Parathyroid adenoma (tissue), 2 donors: ENCODE measurements around the gene ELK3.

Experiments
- H2AFZ ChIP-seq: fragments of 300-600 bp; sonication (generic); one replicate; pipeline ENCODE4 v1.7.0; 2017; ENCODE audit warnings: antibody characterized with exemption, mild to moderate bottlenecking
- H3K27ac ChIP-seq: fragments of 300-600 bp; sonication (generic); one replicate; pipeline ENCODE4 v1.7.0; 2017
- H3K27me3 ChIP-seq: fragments of 300-600 bp; sonication (generic); one replicate; pipeline ENCODE4 v1.7.0; 2017; ENCODE audit warnings: low read length; ENCODE audit not compliant: control insufficient read depth, insufficient read depth
- H3K36me3 ChIP-seq: fragments of 300-600 bp; sonication (generic); one replicate; pipeline ENCODE4 v1.7.0; 2017; ENCODE audit warnings: low read length; ENCODE audit not compliant: control insufficient read depth, insufficient read depth
- H3K4me1 ChIP-seq: fragments of 300-600 bp; sonication (generic); one replicate; pipeline ENCODE4 v1.7.0; 2017; ENCODE audit warnings: control low read depth
- H3K4me2 ChIP-seq: fragments of 300-600 bp; sonication (generic); one replicate; pipeline ENCODE4 v1.7.0; 2017; ENCODE audit warnings: low read length
- H3K4me3 ChIP-seq: fragments of 300-600 bp; sonication (generic); one replicate; pipeline ENCODE4 v1.7.0; 2017; ENCODE audit warnings: low read depth, low read length
- H3K79me2 ChIP-seq: fragments of 300-600 bp; sonication (generic); one replicate; pipeline ENCODE4 v1.7.0; 2017; ENCODE audit warnings: control low read depth
- H3K9ac ChIP-seq: fragments of 300-600 bp; sonication (generic); one replicate; pipeline ENCODE4 v1.7.0; 2017; ENCODE audit warnings: mild to moderate bottlenecking
- H3K9me3 ChIP-seq: fragments of 300-600 bp; sonication (generic); one replicate; pipeline ENCODE4 v1.7.0; 2017; ENCODE audit warnings: low read length; ENCODE audit not compliant: control insufficient read depth
- CTCF ChIP-seq: fragments of 300-600 bp; sonication (generic); IDR thresholded peaks from one replicate; pipeline ENCODE4 v1.7.0; 2017; ENCODE audit warnings: antibody characterized with exemption, mild to moderate bottlenecking
- donor health status: primary hyperparathyroidism.

The ELK3 gene

DNA sequence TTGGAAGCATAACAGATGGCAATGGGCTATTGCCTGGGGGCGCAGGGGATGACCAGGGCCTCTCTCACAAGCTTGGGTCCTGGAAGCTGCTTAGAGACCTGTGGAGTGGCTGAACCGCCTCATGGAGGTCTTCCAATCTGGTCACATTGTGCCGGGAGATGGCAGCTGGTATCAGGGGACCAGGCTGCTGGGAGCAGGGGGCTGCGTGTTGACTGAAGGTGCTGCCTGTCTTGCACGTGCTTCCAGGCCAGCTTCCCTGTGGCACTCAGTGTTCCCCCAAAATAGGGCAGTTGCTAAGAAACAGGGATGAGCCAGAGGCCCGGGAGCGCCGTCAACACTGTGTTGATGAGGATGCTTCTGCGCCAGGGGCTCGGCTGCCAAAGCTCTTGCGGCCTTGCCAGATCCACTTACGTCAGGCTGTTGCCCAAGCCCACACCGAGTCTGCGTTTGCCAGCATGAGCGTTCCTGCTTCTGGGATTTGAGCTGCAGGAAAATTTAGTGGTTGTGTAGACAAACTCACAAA, 39.8 kb downstream of the ELK3 start:
- H3K27ac ChIP-seq: peak overlapping the region; percentile 70
- H3K4me2 ChIP-seq: no peak overlapping the region
- peaks cover 4% of the 10 kb centered on the region for H3K79me2 ChIP-seq
- no peaks in the 10 kb centered on the region for H3K4me1 ChIP-seq
- H3K27me3 ChIP-seq: no peaks in the 10 kb centered on the region
- H3K9ac ChIP-seq: no peak overlapping the region
- H3K4me3 ChIP-seq: no peak overlapping the region
- H3K9me3 ChIP-seq: no peaks in the 10 kb centered on the region
- no peak overlapping the region for H2AFZ ChIP-seq
- H3K36me3 ChIP-seq: no peaks in the 10 kb centered on the region
- no peak for TF ChIP-seq CTCF

DNA sequence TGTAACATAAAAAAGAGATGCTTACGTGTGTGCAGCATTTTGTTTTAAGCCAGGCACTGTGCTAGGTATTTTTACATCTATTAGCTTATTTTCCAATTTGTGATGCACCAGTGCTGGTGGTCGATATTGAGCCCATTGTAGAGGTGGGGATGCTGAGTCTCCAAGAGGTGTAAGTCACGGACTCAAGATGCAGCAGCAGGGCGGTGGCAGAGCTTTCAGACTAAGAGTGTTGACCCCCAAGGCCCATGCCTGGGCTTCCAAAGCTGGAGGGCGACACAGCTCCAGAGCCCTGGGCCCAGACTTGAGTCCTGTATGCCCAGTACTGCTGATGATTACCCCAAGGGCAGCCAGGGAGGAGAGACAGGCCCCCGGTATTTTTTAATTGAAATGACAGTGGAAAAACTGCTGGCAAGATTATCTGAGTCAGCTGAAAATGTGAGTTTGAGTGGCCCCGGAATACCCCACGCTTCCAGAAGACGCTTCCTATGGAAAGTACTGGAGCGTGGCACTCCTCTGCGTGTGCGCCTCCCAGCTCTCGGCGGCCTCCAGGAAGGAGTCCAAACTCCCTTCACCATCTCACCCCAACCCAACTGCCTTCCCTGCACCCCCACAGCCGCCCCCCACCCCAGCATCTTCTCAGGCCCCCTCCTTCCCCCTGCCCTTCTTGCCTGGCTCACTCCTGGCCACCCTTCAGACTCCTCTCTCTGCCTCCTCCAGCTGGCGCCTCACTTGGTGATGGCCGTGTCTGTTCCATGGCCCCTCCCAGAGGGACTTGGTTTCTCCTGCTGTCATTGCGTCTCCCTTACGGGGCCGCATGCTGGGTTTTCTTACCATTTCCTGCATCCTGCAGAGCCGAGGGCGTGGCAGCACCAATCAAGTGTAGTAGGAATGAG, 40.7 kb downstream of the ELK3 start:
- Histone ChIP-seq H3K27me3 (no peaks in the 10 kb centered on the region), H3K36me3 (no peaks in the 10 kb centered on the region), H3K9ac (no peak overlapping the region), H3K4me2 (no peak overlapping the region), H3K27ac (peak overlapping the region; percentile 56), H3K79me2 (peaks cover 2% of the 10 kb centered on the region), H2AFZ (no peak overlapping the region), H3K4me3 (no peak overlapping the region), H3K9me3 (no peaks in the 10 kb centered on the region), H3K4me1 (peaks cover 4% of the 10 kb centered on the region)
- no peak for TF ChIP-seq CTCF

DNA sequence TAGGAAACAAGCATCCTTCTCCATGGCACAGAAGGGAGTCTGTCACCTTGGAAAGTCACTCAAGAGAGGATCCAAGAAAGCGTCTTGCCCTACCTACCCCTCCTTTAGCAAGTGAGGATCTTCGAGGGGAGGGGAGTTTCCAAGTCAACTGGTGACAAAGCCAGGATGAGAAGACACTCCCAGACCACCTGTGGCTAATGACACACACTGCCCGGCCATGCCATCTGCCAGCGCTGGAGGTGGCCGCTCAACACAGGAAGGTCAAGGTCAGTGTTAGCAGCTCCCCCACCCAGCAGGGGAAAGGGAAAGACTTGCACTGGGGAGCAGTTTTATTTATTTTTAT, 41.3 kb downstream of the ELK3 start:
- Histone ChIP-seq H3K4me1 (peaks cover 7% of the 10 kb centered on the region), H2AFZ (no peak overlapping the region), H3K27ac (peak overlapping the region; percentile 56), H3K4me3 (no peak overlapping the region), H3K9ac (no peak overlapping the region), H3K9me3 (no peaks in the 10 kb centered on the region), H3K36me3 (no peaks in the 10 kb centered on the region), H3K79me2 (peaks cover 2% of the 10 kb centered on the region), H3K4me2 (no peak overlapping the region), H3K27me3 (no peaks in the 10 kb centered on the region)
- no peak for TF ChIP-seq CTCF

DNA sequence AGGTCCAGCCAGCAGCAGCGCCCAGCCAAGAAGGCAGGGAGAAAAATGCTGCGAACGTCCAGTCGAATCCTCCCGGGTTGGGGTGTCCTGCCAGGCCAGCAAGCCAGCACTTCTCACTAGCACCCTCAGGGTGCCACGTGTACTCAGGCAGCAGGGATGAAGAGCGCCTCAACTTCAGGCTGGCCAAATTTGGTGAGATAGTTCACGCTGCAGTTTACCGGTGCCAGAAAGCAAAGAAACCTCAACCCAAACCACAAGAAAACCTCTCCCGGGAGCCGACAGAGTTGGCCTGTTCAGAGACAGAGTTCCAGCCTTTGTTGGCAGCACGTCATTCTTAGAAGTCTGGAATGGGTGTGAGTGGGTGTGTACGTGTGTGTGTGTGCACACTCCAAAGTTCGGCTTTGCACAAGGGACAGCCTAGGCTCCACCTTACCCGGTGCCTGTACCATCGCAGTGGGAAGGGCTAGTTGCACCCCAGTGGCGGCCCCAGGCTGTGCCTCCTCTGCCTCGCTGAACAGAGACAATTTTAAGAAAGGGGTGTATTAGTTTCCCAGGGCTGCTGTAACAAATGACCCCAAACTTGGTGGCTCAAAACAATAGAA, 42.1 kb downstream of the ELK3 start:
- H3K9ac ChIP-seq: no peak overlapping the region
- H3K4me3 ChIP-seq: no peak overlapping the region
- H3K36me3 ChIP-seq: no peaks in the 10 kb centered on the region
- no peaks in the 10 kb centered on the region for H3K27me3 ChIP-seq
- no peaks in the 10 kb centered on the region for H3K9me3 ChIP-seq
- H3K4me1 ChIP-seq: peaks cover 7% of the 10 kb centered on the region
- peaks cover 2% of the 10 kb centered on the region for H3K79me2 ChIP-seq
- peak overlapping the region; percentile 73 for H3K27ac ChIP-seq
- H3K4me2 ChIP-seq: no peak overlapping the region
- TF ChIP-seq CTCF: no peak
- H2AFZ ChIP-seq: no peak overlapping the region
